GM12873 (cell line): ENCODE data around the gene DOC2A.

Experiments used
- TF ChIP-seq, protein P1 (sequence below): IDR thresholded peaks from 2 replicates; pipeline ENCODE4 v1.5.1; 2012; ENCODE audit warnings: low read depth, mild to moderate bottlenecking, moderate library complexity, low read length, control low read depth; ENCODE audit not compliant: insufficient read depth; ENCODE audit errors: missing control alignments

The DOC2A gene

DNA sequence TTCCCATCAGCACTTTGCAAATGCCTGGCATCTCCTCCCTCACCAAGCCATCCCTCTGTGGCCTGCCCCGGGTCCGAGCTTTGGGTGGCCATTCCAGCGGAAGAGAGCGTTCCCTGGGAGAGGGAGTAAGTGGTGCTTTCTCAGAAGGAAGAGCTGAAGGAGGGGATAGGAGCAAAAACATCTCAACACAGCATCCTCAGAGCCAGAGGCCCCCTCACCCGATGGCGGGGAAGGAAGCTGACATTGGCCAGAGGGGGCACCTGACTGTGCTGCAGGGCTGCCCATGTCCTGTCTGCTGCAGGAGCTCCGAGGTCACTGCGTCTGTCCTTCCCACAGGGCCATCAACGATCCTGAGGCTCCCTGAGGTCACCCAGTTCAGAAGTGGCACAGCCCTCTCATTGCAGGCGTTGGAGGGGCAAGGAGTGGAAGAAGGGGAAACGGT, 20.7 kb upstream of the DOC2A start:
- TF ChIP-seq, protein P1, sequence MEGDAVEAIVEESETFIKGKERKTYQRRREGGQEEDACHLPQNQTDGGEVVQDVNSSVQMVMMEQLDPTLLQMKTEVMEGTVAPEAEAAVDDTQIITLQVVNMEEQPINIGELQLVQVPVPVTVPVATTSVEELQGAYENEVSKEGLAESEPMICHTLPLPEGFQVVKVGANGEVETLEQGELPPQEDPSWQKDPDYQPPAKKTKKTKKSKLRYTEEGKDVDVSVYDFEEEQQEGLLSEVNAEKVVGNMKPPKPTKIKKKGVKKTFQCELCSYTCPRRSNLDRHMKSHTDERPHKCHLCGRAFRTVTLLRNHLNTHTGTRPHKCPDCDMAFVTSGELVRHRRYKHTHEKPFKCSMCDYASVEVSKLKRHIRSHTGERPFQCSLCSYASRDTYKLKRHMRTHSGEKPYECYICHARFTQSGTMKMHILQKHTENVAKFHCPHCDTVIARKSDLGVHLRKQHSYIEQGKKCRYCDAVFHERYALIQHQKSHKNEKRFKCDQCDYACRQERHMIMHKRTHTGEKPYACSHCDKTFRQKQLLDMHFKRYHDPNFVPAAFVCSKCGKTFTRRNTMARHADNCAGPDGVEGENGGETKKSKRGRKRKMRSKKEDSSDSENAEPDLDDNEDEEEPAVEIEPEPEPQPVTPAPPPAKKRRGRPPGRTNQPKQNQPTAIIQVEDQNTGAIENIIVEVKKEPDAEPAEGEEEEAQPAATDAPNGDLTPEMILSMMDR, result no peak

- TF ChIP-seq, protein P1, result no peak
Observed at GRCh38 chr16:30030841-30031413, 20.1 kb upstream of the DOC2A start, which contains the start of gene TLCD3B. TLCD3B (minus strand) TSS chr16:30031271; CDS start chr16:30030527, 744 bp downstream.

DNA sequence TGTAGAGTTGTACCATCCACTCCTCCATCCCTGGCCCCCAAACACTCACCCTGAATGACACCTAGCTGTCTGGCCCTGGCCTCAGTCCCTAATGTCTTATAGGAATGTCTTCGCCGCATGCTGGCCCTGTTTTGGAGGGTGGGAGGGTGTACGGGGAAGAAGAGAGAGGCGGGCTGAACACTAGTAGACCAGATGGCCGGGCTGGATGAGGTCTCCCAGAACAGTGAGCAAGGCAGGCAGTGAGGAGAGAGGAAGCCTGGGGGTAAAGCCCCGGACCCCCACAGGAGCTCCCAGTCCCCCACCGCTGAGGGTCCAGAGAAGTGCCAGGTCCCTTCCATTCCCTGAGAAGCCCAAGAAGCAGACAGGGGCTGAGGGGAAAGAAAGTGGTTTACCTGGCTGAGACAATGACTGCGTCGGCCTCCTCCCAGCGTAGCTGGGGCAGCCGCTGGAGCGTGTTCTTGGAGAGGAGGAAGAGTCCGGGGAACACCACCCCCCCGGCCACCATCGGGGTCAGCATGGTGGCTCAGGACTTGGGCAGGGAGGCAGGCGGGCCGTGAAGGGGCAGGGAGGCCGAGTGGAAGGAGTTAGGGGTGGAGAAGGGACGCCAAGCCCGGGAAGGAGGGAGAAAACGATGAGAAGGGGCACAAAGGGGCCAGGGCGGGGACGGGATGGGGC, 19.3 kb upstream of the DOC2A start:
- TF ChIP-seq, protein P1, result no peak

GRCh38 chr16:30028438-30029076, 17.7 kb upstream of the DOC2A start:
- TF ChIP-seq, protein P1, result no peak

DNA sequence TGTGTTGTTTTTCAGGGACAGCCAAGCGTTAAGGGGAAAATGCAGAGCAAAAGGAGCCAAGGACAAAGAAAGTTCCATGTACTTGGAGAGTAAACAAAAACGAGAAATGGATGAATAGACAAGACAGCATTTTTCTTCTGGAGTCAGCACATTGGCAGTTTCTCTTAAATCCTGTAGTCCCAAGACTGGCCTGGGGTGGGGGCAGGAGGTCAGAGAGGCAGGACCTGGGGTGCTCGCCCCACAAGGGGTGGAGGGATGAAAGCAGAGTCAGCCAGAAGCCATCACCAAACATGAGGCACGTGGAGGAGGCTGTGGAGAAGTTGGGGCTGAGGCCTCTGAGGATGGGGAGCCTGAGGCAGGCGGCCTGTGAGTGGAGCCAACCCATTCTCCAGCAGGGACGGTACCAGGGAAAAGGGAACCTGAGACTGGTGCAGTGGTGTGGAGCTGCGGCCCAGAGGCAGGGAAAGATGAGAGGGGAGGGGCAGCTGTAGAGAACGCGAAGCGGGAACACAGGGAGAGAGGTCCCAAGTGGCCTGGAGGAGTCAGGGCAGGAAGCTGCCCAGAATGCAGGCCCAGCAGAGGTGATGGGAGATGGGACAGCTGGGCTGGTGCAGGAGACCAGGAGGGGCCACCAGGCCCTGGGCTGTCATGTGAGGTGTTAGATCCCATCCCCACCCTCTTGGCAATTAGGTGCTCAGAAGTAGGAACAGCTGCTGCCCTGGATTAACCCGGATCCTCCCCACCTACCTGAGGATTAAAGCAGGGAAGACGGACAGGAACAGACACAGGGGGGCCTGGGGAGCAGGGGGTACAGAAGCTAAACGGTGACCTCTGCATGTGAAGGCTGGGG, 17.0 kb upstream of the DOC2A start:
- TF ChIP-seq, protein P1, result no peak

DNA sequence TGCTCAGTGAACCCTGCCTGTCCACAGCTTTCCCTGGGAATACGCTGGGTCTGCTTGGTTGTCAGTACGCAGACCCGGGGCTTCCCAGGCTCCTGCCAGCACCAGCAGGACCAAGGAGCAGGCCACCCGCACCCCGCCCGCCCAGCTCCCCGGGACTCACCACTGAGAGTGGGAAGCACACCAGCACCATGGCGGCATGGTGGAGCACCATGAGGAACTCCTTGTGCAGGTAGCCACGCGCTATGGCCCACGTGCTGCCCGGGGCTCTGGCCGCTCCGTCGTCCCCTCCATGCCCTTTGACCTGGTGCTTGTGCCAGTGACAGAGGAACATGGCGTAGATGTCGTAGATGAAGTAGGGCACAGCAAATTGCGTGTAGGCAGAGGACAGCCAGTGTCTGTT, 15.6 kb upstream of the DOC2A start:
- TF ChIP-seq, protein P1, result no peak
